Adrenal gland (tissue), 5 donors: ENCODE data around the gene RRM2.

Experiments
- POLR2A ChIP-seq, 2 donors: fragments of 450-650 bp; IDR thresholded peaks; one replicate each; pipeline ENCODE4 v1.6.1; 2017; ENCODE audit warnings: antibody characterized with exemption in 2 of 2, mild to moderate bottlenecking in 2 of 2, moderate library complexity in 1 of 2
- TF ChIP-seq, protein P1 (sequence below), 6 experiments: fragments of 450-650 bp in 4 of 6; fragments of 200-600 bp in 2 of 6; sonication (generic) in 1 of 6; IDR thresholded peaks; 1 replicate in 5 of 6; 2 replicates in 1 of 6; pipeline versions ENCODE4 v1.5.1 to v1.8.0; 2016 to 2021; ENCODE audit warnings: antibody characterized with exemption in 6 of 6, mild to moderate bottlenecking in 2 of 6, moderate library complexity in 1 of 6
- donor health status: DM: no; HTN: no; CAD: no.

DNA sequence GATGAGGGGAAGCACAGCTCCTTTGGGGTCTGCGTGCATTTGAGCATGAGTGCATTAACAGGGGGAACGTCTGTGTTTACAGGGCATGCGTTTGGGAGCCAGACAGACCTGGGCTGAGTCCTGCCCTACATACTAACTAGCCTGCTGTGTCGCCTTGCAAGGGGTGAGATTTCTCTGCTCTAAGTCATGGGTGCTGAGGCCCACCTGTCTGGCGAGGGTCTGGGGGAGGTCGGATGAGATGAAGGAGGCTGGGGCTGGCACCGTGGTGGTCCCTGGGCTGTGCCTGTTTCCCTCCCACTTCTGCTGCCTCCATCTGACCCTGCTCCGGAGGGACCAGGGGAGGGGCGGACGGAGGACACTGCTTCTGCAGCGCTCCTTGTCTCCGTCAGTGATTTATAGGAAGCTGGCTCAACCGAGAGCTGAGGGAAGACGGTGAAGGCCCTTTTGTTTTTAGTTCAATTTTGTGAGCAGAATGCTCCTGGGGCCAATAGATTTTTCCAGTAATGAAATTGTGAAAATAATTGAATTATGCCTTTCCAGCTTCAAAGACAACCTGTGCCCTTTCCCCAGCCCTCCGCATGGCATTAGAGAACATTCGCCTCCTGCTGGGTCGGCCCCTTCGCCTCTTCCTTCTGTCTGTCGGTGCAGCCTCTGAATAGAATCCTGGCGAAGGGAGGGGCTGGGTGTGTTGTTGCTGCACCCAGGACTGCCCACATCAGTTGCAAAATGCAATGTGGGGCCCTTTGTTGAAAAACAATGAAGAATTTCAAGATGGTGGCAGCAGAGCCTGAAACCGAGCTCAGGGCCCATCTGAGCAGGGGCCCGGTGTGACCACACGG is 49.7 kb downstream of the RRM2 start:
- TF ChIP-seq, protein P1, sequence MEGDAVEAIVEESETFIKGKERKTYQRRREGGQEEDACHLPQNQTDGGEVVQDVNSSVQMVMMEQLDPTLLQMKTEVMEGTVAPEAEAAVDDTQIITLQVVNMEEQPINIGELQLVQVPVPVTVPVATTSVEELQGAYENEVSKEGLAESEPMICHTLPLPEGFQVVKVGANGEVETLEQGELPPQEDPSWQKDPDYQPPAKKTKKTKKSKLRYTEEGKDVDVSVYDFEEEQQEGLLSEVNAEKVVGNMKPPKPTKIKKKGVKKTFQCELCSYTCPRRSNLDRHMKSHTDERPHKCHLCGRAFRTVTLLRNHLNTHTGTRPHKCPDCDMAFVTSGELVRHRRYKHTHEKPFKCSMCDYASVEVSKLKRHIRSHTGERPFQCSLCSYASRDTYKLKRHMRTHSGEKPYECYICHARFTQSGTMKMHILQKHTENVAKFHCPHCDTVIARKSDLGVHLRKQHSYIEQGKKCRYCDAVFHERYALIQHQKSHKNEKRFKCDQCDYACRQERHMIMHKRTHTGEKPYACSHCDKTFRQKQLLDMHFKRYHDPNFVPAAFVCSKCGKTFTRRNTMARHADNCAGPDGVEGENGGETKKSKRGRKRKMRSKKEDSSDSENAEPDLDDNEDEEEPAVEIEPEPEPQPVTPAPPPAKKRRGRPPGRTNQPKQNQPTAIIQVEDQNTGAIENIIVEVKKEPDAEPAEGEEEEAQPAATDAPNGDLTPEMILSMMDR (IDR thresholded peaks at IDR 0.05): no peak
- no peak for TF ChIP-seq POLR2A (IDR thresholded peaks at IDR 0.05)
